Caco-2 (cell line): ENCODE measurements around the gene ELMO1. TPM values are rescaled to one million over a fixed set of nuclear protein-coding genes. Genes with fewer than 3 reads are reported as not detected.

Experiments used
- BruUV-seq: library from RNA; stranded (reverse); fragments of 400-500 nt; replicated peaks from 2 replicates; lab custom pipeline; 2021; lab: Mats Ljungman, UMichigan
- CTCF ChIA-PET: fragments of 300-600 bp; sonication (Branson Sonifier 250); formaldehyde crosslinking; loops from one replicate; lab custom pipeline; 2022; ENCODE audit warnings: antibody characterized with exemption; lab: Charles Lee
- POLR2A ChIA-PET: fragments of 300-600 bp; sonication (Branson Sonifier 250); formaldehyde crosslinking; loops from one replicate; lab custom pipeline; 2022; ENCODE audit warnings: antibody characterized with exemption; lab: Charles Lee
- DNase-seq, 2 experiments: peaks; one replicate each; pipeline versions ENCODE4 v3.0.0 to v3.0.0-alpha.2; 2020 to 2022
- H3K27me3 ChIP-seq: replicated peaks from 2 replicates; pipeline ENCODE4 v1.6.0; 2011; ENCODE audit warnings: low read length; ENCODE audit not compliant: control insufficient read depth, insufficient read depth
- H3K36me3 ChIP-seq: 2 replicates; pipeline ENCODE4 v1.5.1; 2011; ENCODE audit warnings: low read length; ENCODE audit not compliant: control insufficient read depth, insufficient read depth
- H3K4me1 ChIP-seq: fragments of 250-450 bp; sonication (Bioruptor Pico); 2 replicates; pipeline ENCODE4 v1.5.1; 2020; ENCODE audit warnings: mild to moderate bottlenecking
- H3K4me3 ChIP-seq: 2 replicates; pipeline ENCODE4 v1.5.1; 2011; ENCODE audit warnings: low read depth, mild to moderate bottlenecking, control low read depth, low read length
- H3K9me3 ChIP-seq: fragments of 250-450 bp; sonication (Bioruptor Pico); 2 replicates; pipeline ENCODE4 v1.5.1; 2020; ENCODE audit warnings: mild to moderate bottlenecking, moderate library complexity
- H3K27ac Mint-ChIP-seq: one replicate; pipeline ENCODE4 v1.8.0; 2022; ENCODE audit warnings: mixed read lengths; ENCODE audit not compliant: unreplicated experiment
- H3K27me3 Mint-ChIP-seq: one replicate; pipeline ENCODE4 v1.8.0; 2022; ENCODE audit warnings: mixed read lengths; ENCODE audit not compliant: insufficient read depth, unreplicated experiment
- H3K36me3 Mint-ChIP-seq: one replicate; pipeline ENCODE4 v1.8.0; 2022; ENCODE audit warnings: mild to moderate bottlenecking, mixed read lengths; ENCODE audit not compliant: insufficient read depth, unreplicated experiment
- H3K4me1 Mint-ChIP-seq: one replicate; pipeline ENCODE4 v1.8.0; 2022; ENCODE audit warnings: low read depth, mixed read lengths; ENCODE audit not compliant: unreplicated experiment
- H3K4me3 Mint-ChIP-seq: one replicate; pipeline ENCODE4 v1.8.0; 2022; ENCODE audit warnings: mild to moderate bottlenecking, moderate library complexity, mixed read lengths; ENCODE audit not compliant: unreplicated experiment
- H3K9me3 Mint-ChIP-seq: one replicate; pipeline ENCODE4 v1.8.0; 2022; ENCODE audit warnings: mixed read lengths; ENCODE audit not compliant: unreplicated experiment
- CTCF ChIP-seq, 2 experiments: fragments of 200-600 bp in 1 of 2; IDR thresholded peaks; 1 replicate in 1 of 2; 2 replicates in 1 of 2; pipeline versions ENCODE4 v1.5.1 to v1.8.0; 2011 to 2022; ENCODE audit warnings: antibody characterized with exemption in 1 of 2, control low read depth in 1 of 2, inconsistent platforms in 1 of 2, low read depth in 1 of 2, low read length in 1 of 2, mild to moderate bottlenecking in 1 of 2, moderate library complexity in 1 of 2; ENCODE audit not compliant: insufficient read depth in 1 of 2, severe bottlenecking in 1 of 2, unreplicated experiment in 1 of 2
- intact Hi-C: fragments of 100-400 bp; cut with micrococcal nuclease; formaldehyde crosslinking; loops from one replicate; pipeline ENCODE4 v1.10.0; 2022; ENCODE audit not compliant: unreplicated experiment
- total RNA-seq: library from RNA; stranded (reverse); gene quantifications from 2 replicates; pipeline ENCODE4 v1.2.3, GENCODE V29; 2022

Gene ELMO1
- total RNA-seq, 1 experiment from 2014 or later = 0.14 TPM

GRCh38 chr7:37421861-37422500 lies 26.7 kb downstream of the ELMO1 start:
- intact Hi-C loops = no loop called here
- Histone ChIP-seq H3K36me3 (no peaks in the 10 kb centered on the region), H3K9me3 (no peaks in the 10 kb centered on the region), H3K27me3 (no peaks in the 10 kb centered on the region), H3K4me3 (no peak overlapping the region), H3K4me1 (no peaks in the 10 kb centered on the region)
- Mint-ChIP-seq H3K36me3 (no peaks in the 10 kb centered on the region), H3K27me3 (peaks cover 16% of the 10 kb centered on the region), H3K4me1 (no peaks in the 10 kb centered on the region), H3K9me3 (no peaks in the 10 kb centered on the region), H3K4me3 (no peak overlapping the region), H3K27ac (no peak overlapping the region)
- TF ChIP-seq CTCF (IDR thresholded peaks at IDR 0.05; ENCODE audit: insufficient read depth in 1 of 2, low read depth in 1 of 2, low read length in 1 of 2, severe bottlenecking in 1 of 2, unreplicated experiment in 1 of 2) = no peak
- no TSS peak for BruUV-seq
- DNase-seq = no peak
- ChIA-PET CTCF (no interaction called here), POLR2A (no interaction called here)

- TF ChIP-seq CTCF (IDR thresholded peaks at IDR 0.05; ENCODE audit: insufficient read depth in 1 of 2, low read depth in 1 of 2, low read length in 1 of 2, severe bottlenecking in 1 of 2, unreplicated experiment in 1 of 2) = no peak
- no peak overlapping the region for H3K4me3 ChIP-seq
- Mint-ChIP-seq H3K4me3 (no peak overlapping the region), H3K27me3 (peaks cover 16% of the 10 kb centered on the region), H3K4me1 (no peaks in the 10 kb centered on the region), H3K9me3 (no peaks in the 10 kb centered on the region), H3K27ac (no peak overlapping the region), H3K36me3 (no peaks in the 10 kb centered on the region)
- no TSS peak for BruUV-seq
- ChIA-PET CTCF (no interaction called here), POLR2A (no interaction called here)
- intact Hi-C loops = no loop called here
- DNase-seq = no peak
- no peaks in the 10 kb centered on the region for H3K27me3 ChIP-seq
- no peaks in the 10 kb centered on the region for H3K4me1 ChIP-seq
- H3K9me3 ChIP-seq = no peaks in the 10 kb centered on the region
- H3K36me3 ChIP-seq = no peaks in the 10 kb centered on the region
Observed at GRCh38 chr7:37420946-37421695, 27.5 kb downstream of the ELMO1 start.

- no peaks in the 10 kb centered on the region for H3K36me3 ChIP-seq
- no peaks in the 10 kb centered on the region for H3K9me3 ChIP-seq
- no peaks in the 10 kb centered on the region for H3K36me3 Mint-ChIP-seq
- CTCF ChIA-PET = no interaction called here
- no peaks in the 10 kb centered on the region for H3K9me3 Mint-ChIP-seq
- no peaks in the 10 kb centered on the region for H3K4me1 ChIP-seq
- H3K4me1 Mint-ChIP-seq = no peaks in the 10 kb centered on the region
- no peaks in the 10 kb centered on the region for H3K27me3 ChIP-seq
- no TSS peak for BruUV-seq
- POLR2A ChIA-PET = no interaction called here
- intact Hi-C loops = no loop called here
- no peak for TF ChIP-seq CTCF (IDR thresholded peaks at IDR 0.05; ENCODE audit: insufficient read depth in 1 of 2, low read depth in 1 of 2, low read length in 1 of 2, severe bottlenecking in 1 of 2, unreplicated experiment in 1 of 2)
- no peak overlapping the region for H3K4me3 ChIP-seq
- DNase-seq = no peak
- H3K4me3 Mint-ChIP-seq = no peak overlapping the region
- peaks cover 16% of the 10 kb centered on the region for H3K27me3 Mint-ChIP-seq
- no peak overlapping the region for H3K27ac Mint-ChIP-seq
Observed at GRCh38 chr7:37419496-37419895, 29.2 kb downstream of the ELMO1 start.
